CD4-positive, alpha-beta T cell (primary cell): ENCODE measurements around the gene METRNL. TPM values are rescaled to one million over a fixed set of nuclear protein-coding genes. Genes with fewer than 3 reads are reported as not detected.

Experiments
- ATAC-seq: fragments of 200-7000 bp; cut with Tn5 transposase; one replicate; pipeline ENCODE4 v1.10.0; 2022; ENCODE audit warnings: mild to moderate bottlenecking; ENCODE audit not compliant: poor library complexity
- CTCF ChIA-PET: fragments of 350-600 bp; sonication (Branson Sonifier 250); formaldehyde crosslinking; loops from one replicate; lab custom pipeline; 2021; ENCODE audit warnings: antibody characterized with exemption, inconsistent platforms; lab: Charles Lee
- POLR2A ChIA-PET: fragments of 350-600 bp; sonication (Branson Sonifier 250); formaldehyde crosslinking; loops from one replicate; lab custom pipeline; 2021; ENCODE audit warnings: antibody characterized with exemption, inconsistent platforms; lab: Charles Lee
- DNase-seq, 14 experiments: peaks; one replicate each; pipeline ENCODE4 v3.0.0-alpha.2; 2013 to 2020; ENCODE audit warnings: mixed read lengths in 2 of 14
- H3K27ac ChIP-seq, 2 donors: one replicate each; pipeline versions ENCODE4 v1.5.1 to v1.7.0; 2013; ENCODE audit warnings: low read length in 2 of 2, low read depth in 1 of 2, mild to moderate bottlenecking in 1 of 2
- H3K27me3 ChIP-seq, 2 experiments: 1 replicate in 1 of 2; 2 replicates in 1 of 2; pipeline versions ENCODE4 v1.6.1 to v1.7.0; 2013; ENCODE audit warnings: low read length in 2 of 2, control low read depth in 1 of 2, mild to moderate bottlenecking in 1 of 2, moderate library complexity in 1 of 2; ENCODE audit not compliant: insufficient read depth in 2 of 2, control insufficient read depth in 1 of 2
- H3K36me3 ChIP-seq: one replicate; pipeline ENCODE4 v1.6.1; 2013; ENCODE audit warnings: low read length, control low read depth; ENCODE audit not compliant: insufficient read depth
- H3K4me1 ChIP-seq: one replicate; pipeline ENCODE4 v1.6.1; 2013; ENCODE audit warnings: low read length, control low read depth; ENCODE audit not compliant: insufficient read depth
- H3K4me3 ChIP-seq: one replicate; pipeline ENCODE4 v1.5.1; 2013; ENCODE audit warnings: mild to moderate bottlenecking, low read length, moderate library complexity
- H3K9me3 ChIP-seq, 2 experiments: 1 replicate in 1 of 2; 2 replicates in 1 of 2; pipeline versions ENCODE4 v1.6.1 to v1.7.0; 2013; ENCODE audit warnings: low read length in 2 of 2, mild to moderate bottlenecking in 2 of 2, control low read depth in 1 of 2, moderate library complexity in 1 of 2; ENCODE audit not compliant: control insufficient read depth in 1 of 2, insufficient read depth in 1 of 2
- H3K27ac Mint-ChIP-seq: one replicate; pipeline ENCODE4 v1.8.0; 2020; ENCODE audit warnings: mixed read lengths
- H3K27me3 Mint-ChIP-seq: one replicate; pipeline ENCODE4 v1.8.0; 2021; ENCODE audit warnings: mixed read lengths
- H3K36me3 Mint-ChIP-seq: one replicate; pipeline ENCODE4 v1.8.0; 2021; ENCODE audit warnings: low read depth, mixed read lengths
- H3K4me1 Mint-ChIP-seq: one replicate; pipeline ENCODE4 v1.8.0; 2021; ENCODE audit warnings: low read depth, mixed read lengths
- H3K4me3 Mint-ChIP-seq: one replicate; pipeline ENCODE4 v1.8.0; 2020; ENCODE audit warnings: mild to moderate bottlenecking, mixed read lengths
- H3K9me3 Mint-ChIP-seq: one replicate; pipeline ENCODE4 v1.8.0; 2020; ENCODE audit warnings: mixed read lengths
- CTCF ChIP-seq: fragments of 200-600 bp; IDR thresholded peaks from one replicate; pipeline ENCODE4 v1.8.0; 2022; ENCODE audit warnings: antibody characterized with exemption, mild to moderate bottlenecking
- intact Hi-C, 2 experiments: fragments of 100-400 bp; cut with DNase I in 1 of 2; cut with micrococcal nuclease in 1 of 2; formaldehyde crosslinking; loops; one replicate each; pipeline versions ENCODE4 v1.15.1 to v1.9.0; 2023 to 2025; cut with DNase I, micrococcal nuclease
- total RNA-seq, 174 experiments: library from RNA in 2 of 174; stranded (reverse) in 2 of 174; gene quantifications; one replicate each; pipeline ENCODE4 v1.2.3 and lab custom pipeline; 2021 to 2026

The METRNL gene
- total RNA-seq, 2 experiments from 2014 or later = 24.5 to 26.9 TPM

DNA sequence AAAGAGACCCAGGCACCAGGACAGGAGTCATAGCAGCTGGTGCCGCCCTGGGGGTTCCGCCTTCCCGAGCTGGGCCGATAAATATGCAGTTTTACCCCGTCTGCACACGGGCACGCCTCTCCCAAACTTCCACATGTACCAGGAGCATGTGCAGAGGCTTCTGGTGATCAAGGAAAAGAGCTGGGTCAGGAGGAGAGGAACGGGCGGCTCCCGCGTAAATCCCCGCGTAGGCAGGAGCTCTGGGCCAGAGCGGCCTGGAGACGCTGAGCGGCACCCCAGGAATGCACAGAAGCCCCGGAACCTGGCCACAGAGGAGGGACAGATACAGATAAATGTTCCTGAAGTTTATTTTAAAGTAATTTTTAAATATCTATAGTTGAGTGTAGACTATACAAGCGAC lies 46.6 kb upstream of the METRNL start:
- POLR2A ChIA-PET = no interaction called here
- no peaks in the 10 kb centered on the region for H3K9me3 ChIP-seq
- H3K27ac Mint-ChIP-seq = no peak overlapping the region
- no peak overlapping the region for H3K4me3 ChIP-seq
- H3K9me3 Mint-ChIP-seq = no peaks in the 10 kb centered on the region
- ATAC-seq (no peak), DNase-seq (no peak)
- peaks cover 55% of the 10 kb centered on the region for H3K36me3 Mint-ChIP-seq
- no peak overlapping the region for H3K27ac ChIP-seq
- no peak for TF ChIP-seq CTCF
- H3K27me3 ChIP-seq = no peaks in the 10 kb centered on the region
- CTCF ChIA-PET = no interaction called here
- peaks cover 27% of the 10 kb centered on the region for H3K36me3 ChIP-seq
- intact Hi-C loops = no loop called here
- no peaks in the 10 kb centered on the region for H3K4me1 Mint-ChIP-seq
- H3K4me3 Mint-ChIP-seq = no peak overlapping the region
- H3K4me1 ChIP-seq = no peaks in the 10 kb centered on the region
- no peaks in the 10 kb centered on the region for H3K27me3 Mint-ChIP-seq

- Mint-ChIP-seq H3K4me3 (no peak overlapping the region), H3K36me3 (peaks cover 63% of the 10 kb centered on the region), H3K9me3 (no peaks in the 10 kb centered on the region), H3K27me3 (no peaks in the 10 kb centered on the region), H3K27ac (no peak overlapping the region), H3K4me1 (no peaks in the 10 kb centered on the region)
- intact Hi-C loops = no loop called here
- ATAC-seq = no peak
- no peaks in the 10 kb centered on the region for H3K27me3 ChIP-seq
- no peaks in the 10 kb centered on the region for H3K9me3 ChIP-seq
- peaks cover 27% of the 10 kb centered on the region for H3K36me3 ChIP-seq
- H3K27ac ChIP-seq = no peak overlapping the region
- no peak for TF ChIP-seq CTCF
- H3K4me1 ChIP-seq = no peaks in the 10 kb centered on the region
- DNase-seq = no peak
- no peak overlapping the region for H3K4me3 ChIP-seq
- POLR2A ChIA-PET = no interaction called here
- CTCF ChIA-PET = no interaction called here
Observed at GRCh38 chr17:83034525-83034924, 44.9 kb upstream of the METRNL start.

- DNase-seq (no peak), ATAC-seq (no peak)
- intact Hi-C loops = no loop called here
- Mint-ChIP-seq H3K4me3 (no peak overlapping the region), H3K4me1 (no peaks in the 10 kb centered on the region), H3K9me3 (no peaks in the 10 kb centered on the region), H3K27me3 (no peaks in the 10 kb centered on the region), H3K36me3 (peaks cover 70% of the 10 kb centered on the region), H3K27ac (no peak overlapping the region)
- H3K4me3 ChIP-seq = no peak overlapping the region
- no peak overlapping the region for H3K27ac ChIP-seq
- ChIA-PET CTCF (no interaction called here), POLR2A (no interaction called here)
- H3K36me3 ChIP-seq = peaks cover 27% of the 10 kb centered on the region
- H3K27me3 ChIP-seq = no peaks in the 10 kb centered on the region
- peaks cover 0 to 3% of the 10 kb centered on the region in 2 experiments for H3K9me3 ChIP-seq
- no peaks in the 10 kb centered on the region for H3K4me1 ChIP-seq
- no peak for TF ChIP-seq CTCF
Observed at GRCh38 chr17:83035722-83036121, 43.7 kb upstream of the METRNL start.
